ENCODE measurements around the gene RTBDN. TPM values are rescaled to one million over a fixed set of nuclear protein-coding genes. Genes with fewer than 3 reads are reported as not detected.

The RTBDN gene
- total RNA-seq, 1 experiment from 2014 or later: 0.95 TPM

DNA sequence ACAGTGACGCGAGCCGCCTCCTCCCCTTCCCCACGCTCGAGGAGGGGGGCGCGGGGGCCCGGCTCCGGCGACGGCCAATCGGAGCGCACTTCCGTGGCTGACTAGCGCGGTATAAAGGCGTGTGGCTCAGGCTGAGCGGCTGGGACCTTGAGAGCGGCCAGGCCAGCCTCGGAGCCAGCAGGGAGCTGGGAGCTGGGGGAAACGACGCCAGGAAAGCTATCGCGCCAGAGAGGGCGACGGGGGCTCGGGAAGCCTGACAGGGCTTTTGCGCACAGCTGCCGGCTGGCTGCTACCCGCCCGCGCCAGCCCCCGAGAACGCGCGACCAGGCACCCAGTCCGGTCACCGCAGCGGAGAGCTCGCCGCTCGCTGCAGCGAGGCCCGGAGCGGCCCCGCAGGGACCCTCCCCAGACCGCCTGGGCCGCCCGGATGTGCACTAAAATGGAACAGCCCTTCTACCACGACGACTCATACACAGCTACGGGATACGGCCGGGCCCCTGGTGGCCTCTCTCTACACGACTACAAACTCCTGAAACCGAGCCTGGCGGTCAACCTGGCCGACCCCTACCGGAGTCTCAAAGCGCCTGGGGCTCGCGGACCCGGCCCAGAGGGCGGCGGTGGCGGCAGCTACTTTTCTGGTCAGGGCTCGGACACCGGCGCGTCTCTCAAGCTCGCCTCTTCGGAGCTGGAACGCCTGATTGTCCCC is 42.9 kb downstream of the RTBDN start, which contains the start of gene JUNB:
Gene JUNB, plus strand, starts transcription at position 142 of the 706 bp plus-strand sequence. Its CDS starts 286 bp downstream, at position 428.
- DNase-seq: peak; percentile 100
- Histone ChIP-seq H3K27me3 (no peaks in the 10 kb centered on the region), H3K4me3 (peak within 1 kb of the TSS; percentile 89), H3K9me3 (no peaks in the 10 kb centered on the region), H3K36me3 (peaks cover 16% of the 10 kb centered on the region)

GRCh38 chr19:12790628-12791344 is 43.6 kb downstream of the RTBDN start:
- Histone ChIP-seq H3K9me3 (no peaks in the 10 kb centered on the region), H3K4me3 (peak overlapping the region; percentile 89), H3K27me3 (no peaks in the 10 kb centered on the region), H3K36me3 (peaks cover 16% of the 10 kb centered on the region)
- no peak for DNase-seq

GRCh38 chr19:12789904-12790619 is 44.3 kb downstream of the RTBDN start:
- peak overlapping the region; percentile 89 for H3K4me3 ChIP-seq
- peak; percentile 100 for DNase-seq
- H3K9me3 ChIP-seq: no peaks in the 10 kb centered on the region
- H3K36me3 ChIP-seq: peaks cover 16% of the 10 kb centered on the region
- H3K27me3 ChIP-seq: no peaks in the 10 kb centered on the region

GRCh38 chr19:12789098-12789903 is 45.1 kb downstream of the RTBDN start:
- Histone ChIP-seq H3K9me3 (no peaks in the 10 kb centered on the region), H3K36me3 (peaks cover 16% of the 10 kb centered on the region), H3K4me3 (peak overlapping the region; percentile 89), H3K27me3 (no peaks in the 10 kb centered on the region)
- no peak for DNase-seq

DNA sequence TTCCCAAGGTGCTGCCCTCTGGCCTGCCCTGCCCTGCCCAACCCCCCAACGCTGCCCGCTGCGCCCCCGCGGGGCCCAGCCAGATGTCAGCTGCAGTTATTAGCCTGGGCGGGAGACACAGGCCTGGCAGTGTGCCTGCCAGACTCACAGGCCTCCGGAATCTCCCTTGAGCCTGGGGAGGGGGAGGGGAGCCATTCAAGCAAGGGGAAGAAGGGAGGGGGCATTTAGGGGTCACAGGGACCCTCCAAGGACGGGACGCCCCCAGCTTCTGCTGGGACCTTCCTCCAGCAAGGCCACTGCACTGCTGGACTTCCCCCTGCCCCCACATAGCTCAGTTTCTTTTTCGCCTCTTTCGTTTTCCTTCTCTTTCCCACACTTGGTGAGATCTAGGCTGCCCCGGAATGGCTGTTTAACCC is 45.7 kb downstream of the RTBDN start:
- H3K36me3 ChIP-seq: peaks cover 16% of the 10 kb centered on the region

DNA sequence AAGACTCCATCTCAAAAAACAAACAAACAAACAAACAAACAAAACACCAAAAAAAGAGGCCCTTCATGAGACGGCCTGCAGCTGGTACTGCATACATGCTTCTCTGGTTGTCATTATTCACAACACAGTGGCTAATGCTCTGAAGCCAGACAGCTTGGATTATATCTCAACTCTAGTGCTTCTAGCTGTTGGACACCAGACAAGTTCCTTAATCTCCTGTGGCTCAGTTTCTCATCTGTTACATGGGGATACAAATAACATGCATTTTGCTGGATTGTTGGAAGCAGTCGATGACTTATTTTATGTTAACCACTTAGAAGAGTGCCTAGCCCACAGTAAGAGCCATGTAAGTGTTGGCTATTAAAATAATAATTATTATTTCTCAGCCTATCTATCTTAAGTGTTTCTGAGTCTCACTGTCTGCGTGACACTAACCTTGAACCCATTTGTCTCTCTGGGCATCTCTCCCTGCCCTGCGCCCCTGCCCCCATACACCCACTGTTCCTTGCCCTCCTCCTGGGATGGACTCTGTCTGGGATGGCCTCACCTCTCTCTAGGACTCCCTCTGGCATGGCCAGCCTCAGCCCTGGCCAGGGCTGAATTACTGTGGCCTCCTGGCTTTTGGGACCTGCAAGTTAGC is 46.2 kb downstream of the RTBDN start:
- Histone ChIP-seq H3K36me3 (peaks cover 14% of the 10 kb centered on the region), H3K9me3 (no peaks in the 10 kb centered on the region), H3K4me3 (peak overlapping the region; percentile 37), H3K27me3 (no peaks in the 10 kb centered on the region)
- DNase-seq: no peak

More for the DNA sequence above, 45.7 kb downstream of the RTBDN start:
- Histone ChIP-seq H3K9me3 (no peaks in the 10 kb centered on the region), H3K4me3 (peak overlapping the region; percentile 37), H3K27me3 (no peaks in the 10 kb centered on the region)
- DNase-seq: peak; percentile 96

DNA sequence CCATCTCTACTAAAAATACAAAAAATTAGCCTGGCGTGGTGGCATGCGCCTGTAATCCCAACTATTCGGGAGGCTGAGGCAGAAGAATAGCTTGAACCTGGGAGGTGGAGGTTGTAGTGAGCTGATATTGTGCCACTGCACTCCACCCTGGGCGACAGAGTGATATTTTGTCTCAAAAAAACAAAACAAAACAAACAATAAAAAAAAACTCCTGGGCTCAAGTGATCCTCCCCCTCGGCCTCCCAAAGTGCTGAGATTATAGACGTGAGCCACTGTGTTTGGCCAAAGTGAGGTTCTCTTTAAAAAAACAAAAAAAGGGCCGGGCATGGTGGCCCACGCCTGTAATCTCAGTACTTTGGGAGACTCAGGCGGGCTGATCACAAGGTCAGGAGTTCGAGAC is 46.9 kb downstream of the RTBDN start:
- Histone ChIP-seq H3K9me3 (no peaks in the 10 kb centered on the region), H3K4me3 (no peak overlapping the region), H3K27me3 (no peaks in the 10 kb centered on the region), H3K36me3 (peaks cover 7% of the 10 kb centered on the region)
- no peak for DNase-seq

DNA sequence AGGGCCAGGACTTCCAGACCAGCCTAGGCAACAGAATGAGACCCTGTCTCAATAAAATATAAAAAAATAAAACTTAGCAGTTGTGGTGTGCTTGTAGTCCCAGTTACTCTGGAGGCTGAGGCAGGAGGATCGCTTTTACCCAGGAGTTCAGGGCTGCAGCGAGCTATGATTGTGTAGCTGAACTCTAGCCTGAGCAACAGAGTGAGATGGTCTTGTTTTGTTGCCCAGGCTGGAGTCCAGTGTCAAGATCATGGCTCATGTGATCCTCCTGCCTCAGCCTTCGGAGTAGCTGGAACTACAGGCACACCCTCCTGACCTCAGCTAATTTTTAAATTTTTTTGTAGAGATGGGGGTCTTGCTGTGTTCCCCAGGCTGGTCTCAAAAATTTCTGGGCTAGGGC is 47.4 kb downstream of the RTBDN start:
- H3K4me3 ChIP-seq: no peak overlapping the region
- H3K9me3 ChIP-seq: no peaks in the 10 kb centered on the region
- DNase-seq: no peak
- H3K27me3 ChIP-seq: no peaks in the 10 kb centered on the region
- peaks cover 2% of the 10 kb centered on the region for H3K36me3 ChIP-seq

- Histone ChIP-seq H3K9me3 (no peaks in the 10 kb centered on the region), H3K36me3 (no peaks in the 10 kb centered on the region)
- peak; percentile 84 for DNase-seq
These were observed 48.1 kb downstream of the RTBDN start for GRCh38 chr19:12786141-12786870.

DNA sequence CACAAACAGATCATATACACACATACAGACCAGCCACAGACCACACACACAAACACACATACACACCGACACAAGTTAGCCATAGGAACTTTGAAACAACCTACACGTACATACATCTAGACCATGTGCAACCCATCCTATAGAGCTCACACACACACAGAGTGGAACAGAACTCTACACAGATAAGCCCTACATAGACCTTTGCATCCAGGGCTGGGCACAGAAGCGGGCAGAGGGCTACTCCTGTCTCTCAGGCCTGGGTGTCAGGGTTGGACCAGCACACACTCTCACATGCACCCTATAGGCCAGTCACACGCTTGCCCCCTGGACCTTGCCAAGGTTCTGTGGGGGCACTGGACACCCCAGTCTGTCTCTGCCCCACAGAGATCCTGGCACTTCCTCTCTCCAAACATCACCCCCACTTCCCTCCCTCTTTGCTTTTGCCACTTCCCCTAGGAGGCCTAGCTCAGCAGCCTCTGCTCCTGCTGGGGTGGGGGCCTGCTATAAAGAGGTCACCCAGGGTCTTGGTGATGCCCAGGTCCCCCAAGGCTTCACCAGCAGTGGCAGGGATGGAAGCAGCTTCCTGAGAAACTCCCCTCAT is 48.8 kb downstream of the RTBDN start:
- Histone ChIP-seq H3K9me3 (no peaks in the 10 kb centered on the region), H3K4me3 (no peak overlapping the region), H3K36me3 (no peaks in the 10 kb centered on the region), H3K27me3 (no peaks in the 10 kb centered on the region)
- peak; percentile 37 for DNase-seq

More at GRCh38 chr19:12786141-12786870, 48.1 kb downstream of the RTBDN start:
- Histone ChIP-seq H3K4me3 (no peak overlapping the region), H3K27me3 (no peaks in the 10 kb centered on the region)

DNA sequence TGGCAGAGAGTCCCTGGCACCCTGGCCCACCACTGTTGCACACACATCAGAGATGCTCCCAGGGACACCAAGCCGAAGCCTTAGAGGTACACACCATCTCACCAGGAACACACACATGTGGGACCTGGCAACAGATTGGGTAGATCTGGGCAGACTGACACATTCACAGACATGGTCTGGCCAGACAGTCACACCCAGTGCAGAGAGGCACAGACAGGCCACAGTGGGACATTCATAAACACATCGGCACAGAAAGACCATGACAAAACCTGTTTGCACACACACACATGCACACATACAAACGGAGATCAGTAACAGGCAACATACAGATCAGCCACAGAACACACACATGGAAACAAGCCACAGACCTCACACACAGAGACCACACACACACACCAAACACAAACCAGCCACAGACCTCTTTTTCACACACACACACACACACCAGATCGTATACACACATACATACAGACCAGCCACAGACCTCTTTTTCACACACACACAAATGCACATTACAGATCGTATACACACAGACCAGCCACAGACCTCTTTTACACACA is 49.4 kb downstream of the RTBDN start:
- Histone ChIP-seq H3K9me3 (no peaks in the 10 kb centered on the region), H3K4me3 (no peak overlapping the region), H3K27me3 (no peaks in the 10 kb centered on the region), H3K36me3 (no peaks in the 10 kb centered on the region)
- no peak for DNase-seq

- Histone ChIP-seq H3K4me3 (no peak overlapping the region), H3K27me3 (no peaks in the 10 kb centered on the region), H3K9me3 (no peaks in the 10 kb centered on the region), H3K36me3 (no peaks in the 10 kb centered on the region)
- DNase-seq: no peak
These were observed 49.9 kb downstream of the RTBDN start for GRCh38 chr19:12784394-12784870.

GRCh38 chr19:12783849-12784393 is 50.5 kb downstream of the RTBDN start:
- DNase-seq: peak; percentile 38
- H3K27me3 ChIP-seq: no peaks in the 10 kb centered on the region
- no peaks in the 10 kb centered on the region for H3K36me3 ChIP-seq
- no peaks in the 10 kb centered on the region for H3K9me3 ChIP-seq
- no peak overlapping the region for H3K4me3 ChIP-seq

- H3K9me3 ChIP-seq: no peaks in the 10 kb centered on the region
- H3K36me3 ChIP-seq: no peaks in the 10 kb centered on the region
- no peak overlapping the region for H3K4me3 ChIP-seq
- peak; percentile 45 for DNase-seq
- no peaks in the 10 kb centered on the region for H3K27me3 ChIP-seq
These were observed 51.0 kb downstream of the RTBDN start for GRCh38 chr19:12783291-12783848.

All from MG63 (cell line).